Measurements from ENCODE around the gene CCNY.

The CCNY gene

GRCh38 chr10:35463878-35464277 lies 127.6 kb downstream of the CCNY start:
- TF ChIP-seq POLR2AphosphoS5 (IDR thresholded peaks at IDR 0.05; ENCODE audit: low read depth, low read length) (no peak), SIN3A (IDR thresholded peaks at IDR 0.05; ENCODE audit: borderline replicate concordance, insufficient read depth, low read length) (no peak), FOXP2 (optimal IDR thresholded peaks at IDR 0.05; ENCODE audit: borderline replicate concordance, extremely low read depth, extremely low read length, insufficient read depth) (no peak), TAF1 (IDR thresholded peaks at IDR 0.05; ENCODE audit: borderline replicate concordance, insufficient read depth, low read length) (no peak), REST (IDR thresholded peaks at IDR 0.05; ENCODE audit: insufficient read depth in 1 of 2, low read depth in 2 of 2, low read length in 2 of 2) (no peak)

GRCh38 chr10:35464825-35465456 lies 128.6 kb downstream of the CCNY start:
- TF ChIP-seq TAF1 (IDR thresholded peaks at IDR 0.05; ENCODE audit: borderline replicate concordance, insufficient read depth, low read length) (no peak), SIN3A (IDR thresholded peaks at IDR 0.05; ENCODE audit: borderline replicate concordance, insufficient read depth, low read length) (no peak), REST (IDR thresholded peaks at IDR 0.05; ENCODE audit: insufficient read depth in 1 of 2, low read depth in 2 of 2, low read length in 2 of 2) (no peak), POLR2AphosphoS5 (IDR thresholded peaks at IDR 0.05; ENCODE audit: low read depth, low read length) (no peak), FOXP2 (optimal IDR thresholded peaks at IDR 0.05; ENCODE audit: borderline replicate concordance, extremely low read depth, extremely low read length, insufficient read depth) (no peak)

- no peak for TF ChIP-seq REST (IDR thresholded peaks at IDR 0.05; ENCODE audit: insufficient read depth in 1 of 2, low read depth in 2 of 2, low read length in 2 of 2)
- TF ChIP-seq FOXP2 (optimal IDR thresholded peaks at IDR 0.05; ENCODE audit: borderline replicate concordance, extremely low read depth, extremely low read length, insufficient read depth): no peak
- TF ChIP-seq SIN3A (IDR thresholded peaks at IDR 0.05; ENCODE audit: borderline replicate concordance, insufficient read depth, low read length): no peak
- no peak for TF ChIP-seq TAF1 (IDR thresholded peaks at IDR 0.05; ENCODE audit: borderline replicate concordance, insufficient read depth, low read length)
- TF ChIP-seq POLR2AphosphoS5 (IDR thresholded peaks at IDR 0.05; ENCODE audit: low read depth, low read length): no peak
Observed at GRCh38 chr10:35465673-35466072, 129.4 kb downstream of the CCNY start.

- TF ChIP-seq TAF1 (IDR thresholded peaks at IDR 0.05; ENCODE audit: borderline replicate concordance, insufficient read depth, low read length) (no peak), POLR2AphosphoS5 (IDR thresholded peaks at IDR 0.05; ENCODE audit: low read depth, low read length) (no peak), FOXP2 (optimal IDR thresholded peaks at IDR 0.05; ENCODE audit: borderline replicate concordance, extremely low read depth, extremely low read length, insufficient read depth) (no peak), SIN3A (IDR thresholded peaks at IDR 0.05; ENCODE audit: borderline replicate concordance, insufficient read depth, low read length) (no peak), REST (IDR thresholded peaks at IDR 0.05; ENCODE audit: insufficient read depth in 1 of 2, low read depth in 2 of 2, low read length in 2 of 2) (no peak)
Observed at GRCh38 chr10:35466170-35466569, 129.9 kb downstream of the CCNY start.
